Measurements from ENCODE around the gene MXI1. TPM values are rescaled to one million over a fixed set of nuclear protein-coding genes. Genes with fewer than 3 reads are reported as not detected.

The MXI1 gene
- total and polyA plus RNA-seq, 3 donors from 2014 or later: 42.1 to 69.1 (median 66.8) TPM

- no peak for DNase-seq
- TF ChIP-seq POLR2A (IDR thresholded peaks at IDR 0.05) (no peak), CTCF (IDR thresholded peaks at IDR 0.05) (no peak)
- 70 to 71% methylated on average over 2 of the region's 2 CpGs for WGBS, 2 donors
- Histone ChIP-seq H3K9me3 (no peaks in the 10 kb centered on the region), H3K36me3 (ENCODE audit: low read depth, missing control alignments) (no peaks in the 10 kb centered on the region), H3K4me1 (peaks cover 28% of the 10 kb centered on the region), H3K4me3 (no peak overlapping the region), H3K27me3 (no peaks in the 10 kb centered on the region), H3K27ac (peak overlapping the region; percentile 12 to 68)
- intact Hi-C loops (cut with DNase I; ENCODE audit: low total_unique reads): loop anchor here (5.0 to 10.0 kb wide), 2 partner anchors 50 to 138 kb away; no protein-coding TSS in a partner anchor
These were observed 67.8 kb downstream of the MXI1 start for GRCh38 chr10:110275128-110275729.

GRCh38 chr10:110276603-110277002, 69.2 kb downstream of the MXI1 start:
- Histone ChIP-seq H3K9me3 (no peaks in the 10 kb centered on the region), H3K4me1 (peaks cover 16% of the 10 kb centered on the region), H3K27me3 (no peaks in the 10 kb centered on the region), H3K36me3 (ENCODE audit: low read depth, missing control alignments) (no peaks in the 10 kb centered on the region), H3K27ac (peak overlapping the region; percentile 1 to 12), H3K4me3 (no peak overlapping the region)
- 91 to 98% methylated on average over 5 of the region's 5 CpGs for WGBS, 2 donors
- intact Hi-C loops (cut with DNase I; ENCODE audit: low total_unique reads): loop anchor here (5.0 to 10.0 kb wide), 2 partner anchors 52 to 139 kb away; no protein-coding TSS in a partner anchor
- DNase-seq: no peak
- no peak for TF ChIP-seq POLR2A (IDR thresholded peaks at IDR 0.05)

- DNase-seq: no peak
- Histone ChIP-seq H3K27me3 (no peaks in the 10 kb centered on the region), H3K4me3 (no peak overlapping the region), H3K27ac (no peak overlapping the region), H3K36me3 (ENCODE audit: low read depth, missing control alignments) (no peaks in the 10 kb centered on the region), H3K4me1 (peaks cover 15% of the 10 kb centered on the region), H3K9me3 (no peaks in the 10 kb centered on the region)
- WGBS, 2 donors: 93 to 97% methylated on average over 2 of the region's 2 CpGs
- intact Hi-C loops (cut with DNase I; ENCODE audit: low total_unique reads): loop anchor here (5.0 to 10.0 kb wide), 2 partner anchors 53 to 140 kb away; no protein-coding TSS in a partner anchor
- no peak for TF ChIP-seq POLR2A (IDR thresholded peaks at IDR 0.05)
- TF ChIP-seq CTCF (IDR thresholded peaks at IDR 0.05): no peak
These were observed 70.2 kb downstream of the MXI1 start for GRCh38 chr10:110277591-110277990.

- TF ChIP-seq CTCF (IDR thresholded peaks at IDR 0.05): no peak
- no peak for TF ChIP-seq POLR2A (IDR thresholded peaks at IDR 0.05)
- intact Hi-C loops (cut with DNase I; ENCODE audit: low total_unique reads): loop anchor here (5.0 to 10.0 kb wide), 2 partner anchors 54 to 141 kb away; no protein-coding TSS in a partner anchor
- WGBS, 2 donors: 71 to 72% methylated on average over 7 of the region's 7 CpGs
- H3K27me3 ChIP-seq: no peaks in the 10 kb centered on the region
- no peak overlapping the region for H3K27ac ChIP-seq
- H3K4me1 ChIP-seq: peaks cover 18% of the 10 kb centered on the region
- H3K4me3 ChIP-seq: no peak overlapping the region
- H3K9me3 ChIP-seq: no peaks in the 10 kb centered on the region
- no peak for DNase-seq
- H3K36me3 ChIP-seq (ENCODE audit: low read depth, missing control alignments): no peaks in the 10 kb centered on the region
These were observed 71.4 kb downstream of the MXI1 start for GRCh38 chr10:110278562-110279406.

GRCh38 chr10:110279407-110279986, 72.1 kb downstream of the MXI1 start:
- Histone ChIP-seq H3K36me3 (ENCODE audit: low read depth, missing control alignments) (no peaks in the 10 kb centered on the region), H3K9me3 (no peaks in the 10 kb centered on the region), H3K4me3 (no peak overlapping the region), H3K27me3 (no peaks in the 10 kb centered on the region), H3K27ac (no peak overlapping the region), H3K4me1 (peaks cover 12% of the 10 kb centered on the region)
- TF ChIP-seq POLR2A (IDR thresholded peaks at IDR 0.05) (no peak), CTCF (IDR thresholded peaks at IDR 0.05) (peak; percentile 69 to 90 (median 87))
- peak; percentile 78 for DNase-seq
- intact Hi-C loops (cut with DNase I; ENCODE audit: low total_unique reads): loop anchor here (5.0 to 10.0 kb wide), 2 partner anchors 55 to 142 kb away; no protein-coding TSS in a partner anchor
- 51 to 54% methylated on average over 6 of the region's 6 CpGs for WGBS, 2 donors
